Measurements from ENCODE around the gene KATNB1.

- no peak for TF ChIP-seq CTCF (conservative IDR thresholded peaks at IDR 0.05)
- TF ChIP-seq ZFX (IDR thresholded peaks at IDR 0.05): no peak
Observed at GRCh38 chr16:57732714-57733113, 2.9 kb upstream of the KATNB1 start.
